ENCODE results near the gene INHBB.

DNA sequence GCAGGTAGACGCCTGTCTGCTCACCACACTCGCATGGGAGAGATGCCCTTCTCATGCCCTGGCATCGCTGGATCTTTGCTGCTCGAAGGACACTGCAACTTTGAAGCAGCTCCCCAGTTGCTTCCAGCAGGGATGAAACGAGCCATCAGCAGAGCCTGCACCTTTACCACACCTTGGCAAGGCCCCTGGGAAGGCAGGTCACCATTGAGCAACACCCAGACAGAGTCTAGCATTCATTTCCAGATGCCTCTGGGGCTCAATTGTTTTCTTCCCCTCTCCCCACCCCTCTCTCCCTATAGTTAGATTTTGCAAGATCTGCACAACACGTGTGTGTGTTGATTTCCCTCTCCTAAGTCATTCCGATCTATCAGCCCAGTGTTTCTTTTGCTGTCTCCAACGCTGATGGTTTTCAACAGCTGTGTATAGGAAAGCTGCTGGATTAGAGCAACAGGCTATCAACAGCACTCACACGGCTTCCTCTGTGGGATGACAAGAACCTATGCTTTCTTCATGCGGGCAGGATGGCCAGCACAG, 25.6 kb upstream of the INHBB start:
- TF ChIP-seq ZNF384 (IDR thresholded peaks at IDR 0.05) = no peak
- no peak for TF ChIP-seq SUZ12 (IDR thresholded peaks at IDR 0.05)
- no peak for TF ChIP-seq HDGF (IDR thresholded peaks at IDR 0.05; ENCODE audit: borderline replicate concordance)
